GM19468 (cell line): Measurements from ENCODE around the gene CHP1.
"Not testable (repeated sequence)": the region's sequence is repeated elsewhere in the genome, so short reads cannot be mapped to it uniquely, and the experiment has no call there.

Experiments
- ATAC-seq: cut with Tn5 transposase; IDR thresholded peaks from one replicate; pipeline ENCODE4 v1.9.1; 2021; ENCODE audit warnings: mild to moderate bottlenecking, moderate library complexity, moderate number of reproducible peaks; ENCODE audit not compliant: unreplicated experiment; ENCODE audit errors: extremely low read depth

CHP1 gene

DNA sequence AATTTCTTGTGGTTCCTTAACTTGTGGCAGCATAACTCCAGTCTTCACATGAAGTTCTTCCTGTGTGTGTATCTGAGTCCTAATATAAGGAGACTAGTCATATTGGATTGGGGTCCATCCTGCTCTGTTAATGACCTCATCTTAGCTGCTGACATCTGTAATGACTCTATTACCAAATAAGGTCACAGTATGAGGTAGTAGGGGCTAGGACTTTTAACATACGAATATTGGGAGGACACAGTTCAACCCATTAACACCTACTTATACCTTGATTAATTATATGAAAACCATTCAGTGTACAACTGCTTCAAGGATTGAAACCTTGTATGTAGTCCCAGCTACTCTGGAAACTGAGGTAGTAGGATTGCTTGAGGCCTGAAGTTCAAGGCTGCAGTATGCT lies 57.4 kb downstream of the CHP1 start:
- no peak for ATAC-seq

DNA sequence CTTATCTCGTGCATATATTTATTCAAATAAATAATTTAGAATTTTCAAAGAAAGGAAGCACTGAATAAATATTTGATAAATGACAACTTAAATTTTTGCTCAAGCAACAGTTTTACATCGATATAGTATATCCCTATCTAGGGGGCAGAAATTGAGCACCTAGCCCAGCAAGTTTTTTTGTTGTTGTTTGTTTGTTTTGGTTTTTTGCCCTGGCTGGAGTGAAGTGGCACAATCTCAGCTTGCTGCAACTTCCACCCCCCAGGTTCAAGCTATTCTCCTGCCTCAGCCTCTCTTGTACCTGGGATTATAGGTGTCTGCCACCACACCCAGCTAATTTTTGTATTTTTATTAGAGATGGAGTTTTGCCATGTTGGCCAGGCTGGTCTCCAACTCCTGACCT lies 58.9 kb downstream of the CHP1 start:
- no peak for ATAC-seq

DNA sequence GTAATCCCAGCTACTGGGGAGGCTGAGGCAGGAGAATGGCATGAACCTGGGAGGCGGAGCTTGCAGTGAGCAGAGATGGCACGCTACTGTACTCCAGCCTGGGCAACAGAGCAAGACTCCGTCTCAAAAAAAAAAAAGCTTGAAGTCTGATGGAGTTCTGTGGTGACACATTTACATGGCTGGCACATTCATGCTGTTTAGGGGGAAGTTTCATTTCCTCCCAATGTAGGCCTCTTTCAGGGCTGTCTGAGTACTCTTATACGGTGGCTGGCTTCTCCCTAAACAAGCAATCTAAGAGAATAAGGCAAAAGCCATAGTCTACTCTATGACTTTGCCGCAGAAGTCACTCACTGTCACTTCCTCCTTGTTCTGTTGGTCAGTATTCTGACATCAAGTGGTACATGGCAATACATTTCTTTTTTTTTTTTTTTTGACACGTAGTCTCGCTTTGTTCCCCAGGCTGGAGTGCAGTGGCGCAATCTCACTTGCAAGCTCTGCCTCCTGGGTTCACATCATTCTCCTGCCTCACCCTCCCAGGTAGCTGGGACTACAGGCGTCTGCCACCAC lies 60.1 kb downstream of the CHP1 start:
- ATAC-seq: peak; percentile 50

DNA sequence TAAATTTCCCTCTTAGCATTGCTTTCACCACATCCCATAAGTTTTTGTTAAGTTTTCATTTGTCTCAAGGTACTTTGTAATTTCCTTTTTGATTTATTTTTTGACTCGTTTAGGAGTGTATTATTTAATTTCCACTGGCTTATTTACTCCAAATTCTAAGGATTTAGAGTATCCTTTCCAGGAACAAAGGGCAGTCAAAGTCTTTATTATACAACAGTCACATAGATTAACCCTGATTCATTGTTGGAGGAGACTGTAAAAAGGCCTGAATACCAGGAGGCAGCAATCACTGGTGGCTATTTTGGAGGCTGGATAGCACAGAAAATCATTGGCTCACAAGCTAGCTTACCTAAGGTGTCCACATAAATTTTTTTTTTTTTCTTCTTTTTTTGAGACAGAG lies 61.5 kb downstream of the CHP1 start:
- ATAC-seq: no peak

DNA sequence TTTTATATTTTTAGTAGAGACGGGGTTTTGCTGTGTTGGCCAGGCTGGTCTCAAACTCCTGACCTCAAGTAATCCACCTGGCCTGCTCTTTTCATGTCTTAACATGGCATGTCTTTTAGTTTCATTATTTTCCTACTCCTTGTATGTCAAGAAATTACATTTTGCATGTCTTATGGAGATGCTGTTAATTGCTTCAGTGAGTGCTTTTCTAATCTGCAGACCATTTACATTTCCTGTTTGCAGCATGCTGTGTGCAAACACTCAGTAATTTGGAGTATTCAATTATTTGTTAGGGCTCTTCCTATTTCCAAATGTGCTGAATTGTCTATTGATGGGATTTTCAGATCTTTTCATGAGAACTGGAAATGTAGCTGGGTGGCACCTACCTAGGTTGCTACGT lies 70.1 kb downstream of the CHP1 start:
- not testable (repeated sequence) for ATAC-seq

DNA sequence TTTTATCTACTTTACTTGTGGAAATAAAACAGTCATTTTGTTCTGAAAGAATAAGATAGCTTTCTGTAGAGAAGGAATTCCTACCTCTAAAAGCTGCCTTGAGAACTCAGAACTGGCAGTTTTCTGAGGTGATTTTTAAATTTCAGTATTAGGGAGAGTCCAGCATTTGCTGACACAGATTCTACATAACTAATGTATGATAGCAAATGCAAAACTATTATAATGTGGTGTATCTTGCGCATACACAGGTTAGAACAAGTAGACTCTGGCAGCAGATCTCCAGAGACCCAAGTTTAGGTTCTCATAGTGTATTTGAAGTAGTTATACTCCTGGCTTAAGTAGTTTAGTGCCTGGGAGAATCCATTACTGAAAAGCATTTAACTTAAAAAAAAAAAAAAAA lies 70.5 kb downstream of the CHP1 start:
- ATAC-seq: no peak

DNA sequence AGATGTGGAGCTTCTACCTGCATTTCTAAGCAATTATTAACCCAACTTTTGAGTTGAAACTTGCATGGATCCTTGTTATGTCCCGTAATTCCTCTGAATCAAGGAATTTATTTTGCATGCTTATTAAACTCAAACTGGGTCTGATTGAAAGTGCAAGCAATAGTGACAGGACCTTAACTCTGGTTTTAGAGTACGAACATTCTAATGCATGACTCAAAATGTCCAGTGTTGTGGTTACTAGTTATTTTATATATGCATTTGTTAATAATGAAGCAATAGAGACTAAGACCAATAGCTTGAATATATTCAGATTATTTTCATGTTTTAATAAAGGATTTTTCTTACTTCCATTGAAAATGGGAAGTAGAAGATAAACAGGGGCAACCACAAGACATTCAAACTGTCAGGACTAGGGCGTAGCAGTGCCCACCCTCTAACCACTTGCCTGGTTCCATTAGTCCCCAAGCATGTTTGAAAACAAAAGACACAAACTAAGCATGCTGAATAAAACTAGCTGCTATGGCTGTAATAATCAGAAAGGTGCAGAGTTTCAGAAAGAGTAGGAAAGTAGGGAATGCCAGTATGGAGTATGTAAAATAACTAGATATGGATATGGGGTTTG lies 73.2 kb downstream of the CHP1 start:
- ATAC-seq: no peak

DNA sequence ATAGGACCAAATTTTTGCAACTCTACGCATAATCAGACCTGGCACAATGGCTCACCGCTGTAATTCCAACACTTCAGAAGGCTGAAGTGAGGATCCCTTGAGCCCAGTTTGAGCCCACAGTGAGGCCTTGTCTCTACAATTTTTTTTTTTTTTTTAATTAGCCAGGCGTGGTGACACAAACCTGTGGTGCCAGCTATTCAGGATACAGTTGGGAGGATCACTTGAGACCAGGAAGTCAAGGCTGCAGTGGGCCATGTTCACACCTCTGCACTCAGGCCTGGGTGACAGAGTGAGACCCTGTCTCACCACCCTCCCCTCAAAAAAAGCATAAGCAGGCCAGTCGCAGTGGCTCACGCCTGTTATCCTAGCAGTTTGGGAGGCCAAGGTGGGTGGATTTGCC lies 76.6 kb downstream of the CHP1 start:
- no peak for ATAC-seq

DNA sequence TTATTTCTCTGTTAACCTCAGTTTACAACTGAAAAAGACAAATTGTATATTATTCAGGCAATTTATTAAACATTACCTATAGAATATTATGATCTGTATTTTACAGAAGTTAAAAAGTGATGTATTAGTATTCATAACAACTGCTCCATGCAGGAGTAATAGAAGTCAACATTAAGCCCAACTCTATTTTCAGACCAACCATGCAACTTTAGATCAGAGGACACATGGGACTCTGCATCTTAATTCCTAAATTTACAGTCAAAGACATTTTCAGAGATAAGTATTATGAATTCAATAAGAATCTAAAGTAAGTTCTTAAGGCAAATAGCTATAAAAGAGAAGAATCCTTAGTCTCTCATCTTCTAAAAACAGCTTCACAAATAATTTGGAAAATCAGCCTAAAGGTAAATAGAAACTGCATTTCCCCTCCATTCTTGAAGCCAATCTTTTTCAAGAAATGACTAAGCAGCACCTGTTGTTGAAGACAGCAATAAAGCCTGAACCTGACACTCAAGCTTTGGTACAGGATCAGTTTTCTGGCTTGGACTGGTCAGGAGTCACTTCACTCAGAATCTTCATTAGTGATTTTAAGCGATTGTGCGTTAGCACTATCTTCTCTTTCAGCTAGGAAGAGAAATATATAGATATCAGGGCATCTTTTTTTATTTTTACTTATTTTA lies 78.3 kb downstream of the CHP1 start:
- no peak for ATAC-seq

DNA sequence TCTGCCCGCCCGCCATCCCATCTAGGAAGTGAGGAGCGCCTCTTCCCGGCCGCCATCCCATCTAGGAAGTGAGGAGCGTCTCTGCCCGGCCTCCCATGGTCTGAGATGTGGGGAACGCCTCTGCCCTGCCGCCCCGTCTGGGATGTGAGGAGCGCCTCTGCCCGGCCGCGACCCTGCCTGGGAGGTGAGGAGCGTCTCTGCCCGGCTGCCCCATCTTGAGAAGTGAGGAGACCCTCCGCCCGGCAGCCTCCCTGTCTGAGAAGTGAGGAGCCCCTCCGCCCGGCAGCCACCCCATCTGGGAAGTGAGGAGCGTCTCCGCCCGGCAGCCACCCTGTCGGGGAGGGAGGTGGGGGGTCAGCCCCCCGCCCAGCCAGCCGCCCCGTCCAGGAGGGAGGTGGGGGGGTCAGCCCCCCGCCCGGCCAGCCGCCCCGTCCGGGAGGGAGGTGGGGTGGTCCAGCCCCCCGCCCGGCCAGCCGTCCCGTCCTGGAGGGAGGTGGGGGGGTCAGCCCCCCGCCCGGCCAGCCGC lies 89.8 kb downstream of the CHP1 start:
- ATAC-seq: not testable (repeated sequence)

DNA sequence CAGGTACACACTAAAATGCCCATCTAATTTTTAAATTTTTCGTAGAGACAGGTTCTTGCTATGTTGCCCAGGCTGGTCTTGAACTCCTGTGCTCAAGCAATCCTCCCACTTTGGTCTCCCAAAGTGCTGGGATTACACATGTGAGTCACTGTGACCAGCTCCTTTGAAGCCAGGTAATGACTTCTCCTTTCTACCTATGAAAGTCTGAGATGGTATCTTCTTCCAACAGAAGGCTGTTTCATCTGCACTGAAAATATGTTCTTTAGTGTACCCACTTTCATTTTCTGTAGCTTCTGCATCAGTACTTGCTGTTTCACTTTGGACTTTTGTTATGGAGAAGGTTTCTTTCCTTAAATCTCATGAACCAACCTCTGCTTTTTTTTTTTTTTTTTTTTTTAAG lies 92.5 kb downstream of the CHP1 start:
- ATAC-seq: no peak

DNA sequence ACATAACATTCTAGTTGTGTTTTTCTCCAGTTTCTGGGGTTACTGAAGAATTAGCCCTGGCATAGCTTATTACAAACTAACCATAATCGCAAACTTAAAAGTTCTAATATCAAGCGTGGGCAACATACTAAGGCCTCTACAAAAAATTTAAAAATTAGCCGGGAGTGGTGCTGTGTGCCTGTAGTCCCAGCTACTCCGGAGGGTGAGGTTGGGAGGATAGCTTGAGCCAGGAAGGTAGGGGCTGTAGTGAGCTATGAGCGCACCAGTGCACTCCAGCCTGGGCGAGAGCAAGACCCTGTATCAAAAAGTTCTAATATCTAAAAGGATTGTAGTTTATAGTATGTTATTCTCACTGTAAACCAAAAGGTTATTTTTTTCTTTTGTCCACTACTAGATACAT lies 100.2 kb downstream of the CHP1 start:
- ATAC-seq: no peak
